Hepatocyte (in vitro differentiated cells): ENCODE measurements around the gene FBXL2. TPM values are rescaled to one million over a fixed set of nuclear protein-coding genes. Genes with fewer than 3 reads are reported as not detected.
"Not testable (repeated sequence)": the region's sequence is repeated elsewhere in the genome, so short reads cannot be mapped to it uniquely, and the experiment has no call there.

ENCODE experiments used
- DNase-seq: peaks from one replicate; pipeline ENCODE4 v3.0.0-alpha.2; 2016; ENCODE audit warnings: low spot score
- H2AFZ ChIP-seq: fragments of 200-600 bp; sonication (generic); 2 replicates; pipeline ENCODE4 v1.6.0; 2016; ENCODE audit warnings: antibody characterized with exemption, mild to moderate bottlenecking
- H3K27ac ChIP-seq: fragments of 200-600 bp; sonication (generic); 2 replicates; pipeline ENCODE4 v1.5.1; 2016; ENCODE audit warnings: mild to moderate bottlenecking
- H3K27me3 ChIP-seq: fragments of 200-600 bp; sonication (generic); 2 replicates; pipeline ENCODE4 v1.6.1; 2016
- H3K36me3 ChIP-seq: fragments of 200-600 bp; sonication (generic); replicated peaks from 2 replicates; pipeline ENCODE4 v1.5.1; 2016; ENCODE audit warnings: low read depth; ENCODE audit not compliant: insufficient read depth
- H3K4me1 ChIP-seq: fragments of 200-600 bp; sonication (generic); 2 replicates; pipeline ENCODE4 v1.5.1; 2016; ENCODE audit warnings: mild to moderate bottlenecking, moderate library complexity; ENCODE audit not compliant: insufficient read depth
- H3K4me2 ChIP-seq: fragments of 200-600 bp; sonication (generic); 2 replicates; pipeline ENCODE4 v1.6.0; 2016
- H3K4me3 ChIP-seq: fragments of 200-600 bp; sonication (generic); 2 replicates; pipeline ENCODE4 v1.5.1; 2016; ENCODE audit warnings: mild to moderate bottlenecking
- H3K79me2 ChIP-seq: fragments of 200-600 bp; sonication (generic); 2 replicates; pipeline ENCODE4 v1.6.0; 2017; ENCODE audit warnings: mild to moderate bottlenecking
- H3K9me2 ChIP-seq: fragments of 200-600 bp; sonication (generic); replicated peaks from 2 replicates; pipeline ENCODE4 v1.6.0; 2017; ENCODE audit warnings: mild to moderate bottlenecking; ENCODE audit not compliant: insufficient read depth
- H3K9me3 ChIP-seq: fragments of 200-600 bp; sonication (generic); 2 replicates; pipeline ENCODE4 v1.5.1; 2016; ENCODE audit warnings: low read depth, mild to moderate bottlenecking
- H4K20me1 ChIP-seq: fragments of 200-600 bp; sonication (generic); 2 replicates; pipeline ENCODE4 v1.6.0; 2016; ENCODE audit warnings: mild to moderate bottlenecking; ENCODE audit not compliant: insufficient read depth, poor library complexity, severe bottlenecking
- EZH2 ChIP-seq: fragments of 200-600 bp; sonication (generic); IDR thresholded peaks from 2 replicates; pipeline ENCODE4 v1.6.1; 2016; ENCODE audit warnings: antibody characterized with exemption, mild to moderate bottlenecking, borderline replicate concordance
- EZH2phosphoT487 ChIP-seq: fragments of 200-600 bp; sonication (generic); IDR thresholded peaks from one replicate; pipeline ENCODE4 v1.6.1; 2018; ENCODE audit warnings: antibody characterized with exemption, mild to moderate bottlenecking, low read depth, moderate library complexity; ENCODE audit not compliant: unreplicated experiment, severe bottlenecking
- WGBS: methylation state at CpG from one replicate; pipeline ENCODE4 v1.1.6; 2016; ENCODE audit warnings: low lambda C conversion rate; ENCODE audit errors: missing lambda C conversion rate; 5-methylcytosine and 5-hydroxymethylcytosine counted together
- polyA plus RNA-seq: library from polyadenylated mRNA; unstranded; fragments of >200 nt; fragmentation: Nextera tagmentation; extraction: Ambion mirVana; gene quantifications from 2 replicates; pipeline ENCODE4 v1.2.1, GENCODE V29; 2016
- total RNA-seq: library from RNA; depleted of rRNA; stranded (reverse); fragments of >200 nt; gene quantifications from 2 replicates; pipeline ENCODE4 v1.2.3, GENCODE V29; 2014
- TF ChIP-seq, protein P1 (sequence below): fragments of 200-600 bp; sonication (generic); IDR thresholded peaks from 2 replicates; pipeline ENCODE4 v1.5.1; 2016; ENCODE audit warnings: antibody characterized with exemption, mild to moderate bottlenecking; ENCODE audit not compliant: poor library complexity

The FBXL2 gene
- total and polyA plus RNA-seq, 2 experiments from 2014 or later, result 15.6 to 15.7 TPM

- no peak for DNase-seq
- H3K36me3 ChIP-seq, result peaks cover 21% of the 10 kb centered on the region
Observed at GRCh38 chr3:33403756-33404155, 126.5 kb downstream of the FBXL2 start.

DNA sequence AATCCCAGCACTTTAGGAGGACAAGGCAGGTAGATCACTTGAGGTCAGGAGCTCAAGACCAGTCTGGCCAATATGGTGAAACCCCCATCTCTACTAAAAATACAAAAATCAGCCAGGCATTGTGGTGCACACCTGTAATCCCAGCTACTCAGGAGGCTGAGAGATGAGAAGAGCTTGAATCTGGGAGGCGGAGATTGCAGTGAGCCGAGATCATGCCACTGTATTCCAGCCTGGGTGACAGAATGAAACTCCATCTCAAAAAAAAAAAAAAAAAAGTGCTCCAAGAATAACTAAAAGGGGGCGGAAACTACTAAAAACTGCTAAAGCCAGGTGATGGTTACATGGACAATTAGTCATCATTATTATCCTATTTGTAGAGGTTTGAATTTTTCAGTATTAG lies 133.6 kb downstream of the FBXL2 start:
- not testable (repeated sequence) for H3K27ac ChIP-seq, DNase-seq, H3K36me3 ChIP-seq, H3K4me2 ChIP-seq, H3K4me3 ChIP-seq, H3K4me1 ChIP-seq, H2AFZ ChIP-seq, H3K9me3 ChIP-seq, H3K27me3 ChIP-seq, H4K20me1 ChIP-seq, H3K9me2 ChIP-seq, H3K79me2 ChIP-seq
- 96% methylated on average over 3 of the region's 3 CpGs for WGBS

More at GRCh38 chr3:33403756-33404155, 126.5 kb downstream of the FBXL2 start:
- Histone ChIP-seq H3K4me3 (no peak overlapping the region), H3K79me2 (no peaks in the 10 kb centered on the region), H3K27ac (no peak overlapping the region), H4K20me1 (no peaks in the 10 kb centered on the region), H2AFZ (no peak overlapping the region), H3K9me3 (no peaks in the 10 kb centered on the region), H3K4me2 (no peak overlapping the region), H3K4me1 (no peaks in the 10 kb centered on the region), H3K27me3 (no peaks in the 10 kb centered on the region), H3K9me2 (no peaks in the 10 kb centered on the region)
- WGBS, result 93% methylated on average over 6 of the region's 6 CpGs
- TF ChIP-seq EZH2phosphoT487 (no peak), EZH2 (no peak)
- TF ChIP-seq, protein P1, sequence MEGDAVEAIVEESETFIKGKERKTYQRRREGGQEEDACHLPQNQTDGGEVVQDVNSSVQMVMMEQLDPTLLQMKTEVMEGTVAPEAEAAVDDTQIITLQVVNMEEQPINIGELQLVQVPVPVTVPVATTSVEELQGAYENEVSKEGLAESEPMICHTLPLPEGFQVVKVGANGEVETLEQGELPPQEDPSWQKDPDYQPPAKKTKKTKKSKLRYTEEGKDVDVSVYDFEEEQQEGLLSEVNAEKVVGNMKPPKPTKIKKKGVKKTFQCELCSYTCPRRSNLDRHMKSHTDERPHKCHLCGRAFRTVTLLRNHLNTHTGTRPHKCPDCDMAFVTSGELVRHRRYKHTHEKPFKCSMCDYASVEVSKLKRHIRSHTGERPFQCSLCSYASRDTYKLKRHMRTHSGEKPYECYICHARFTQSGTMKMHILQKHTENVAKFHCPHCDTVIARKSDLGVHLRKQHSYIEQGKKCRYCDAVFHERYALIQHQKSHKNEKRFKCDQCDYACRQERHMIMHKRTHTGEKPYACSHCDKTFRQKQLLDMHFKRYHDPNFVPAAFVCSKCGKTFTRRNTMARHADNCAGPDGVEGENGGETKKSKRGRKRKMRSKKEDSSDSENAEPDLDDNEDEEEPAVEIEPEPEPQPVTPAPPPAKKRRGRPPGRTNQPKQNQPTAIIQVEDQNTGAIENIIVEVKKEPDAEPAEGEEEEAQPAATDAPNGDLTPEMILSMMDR, result no peak

DNA sequence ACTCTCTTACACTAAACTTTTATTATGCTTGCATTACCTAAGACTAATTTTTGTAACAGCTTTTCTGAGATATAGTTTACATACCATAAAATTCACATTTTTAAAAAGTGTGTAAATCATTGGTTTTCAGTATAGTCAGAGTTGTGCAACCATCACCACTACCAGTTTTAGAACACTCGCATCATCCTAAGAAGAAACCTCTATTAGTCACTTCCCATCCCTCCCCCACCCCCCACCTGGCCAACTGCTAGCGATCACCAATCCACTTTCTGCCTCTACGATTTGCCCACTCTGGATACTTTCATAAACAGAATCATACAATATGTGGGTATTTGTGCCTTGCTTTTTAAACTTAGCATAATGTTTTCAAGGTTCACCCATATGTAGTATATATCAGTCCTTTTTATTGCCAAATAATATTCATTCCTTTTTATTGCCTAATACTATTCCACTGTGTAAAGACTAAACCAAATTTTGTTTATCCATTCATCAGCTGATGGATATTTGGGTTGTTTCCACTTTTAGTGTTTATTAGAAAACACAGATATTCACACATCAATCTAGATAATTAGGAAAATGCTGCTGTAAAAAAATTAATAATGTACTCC lies 139.9 kb downstream of the FBXL2 start:
- no peaks in the 10 kb centered on the region for H3K4me1 ChIP-seq
- peaks cover 48% of the 10 kb centered on the region for H3K79me2 ChIP-seq
- H3K36me3 ChIP-seq, result no peaks in the 10 kb centered on the region
- H3K4me3 ChIP-seq, result no peak overlapping the region
- TF ChIP-seq, protein P1, result no peak
- TF ChIP-seq EZH2phosphoT487, result no peak
- no peak for TF ChIP-seq EZH2
- H3K4me2 ChIP-seq, result no peak overlapping the region
- H2AFZ ChIP-seq, result no peak overlapping the region
- H4K20me1 ChIP-seq, result no peaks in the 10 kb centered on the region
- DNase-seq, result no peak
- H3K9me2 ChIP-seq, result no peaks in the 10 kb centered on the region
- no peaks in the 10 kb centered on the region for H3K27me3 ChIP-seq
- H3K27ac ChIP-seq, result no peak overlapping the region
- WGBS, result 96% methylated on average over 3 of the region's 3 CpGs
- no peaks in the 10 kb centered on the region for H3K9me3 ChIP-seq

DNA sequence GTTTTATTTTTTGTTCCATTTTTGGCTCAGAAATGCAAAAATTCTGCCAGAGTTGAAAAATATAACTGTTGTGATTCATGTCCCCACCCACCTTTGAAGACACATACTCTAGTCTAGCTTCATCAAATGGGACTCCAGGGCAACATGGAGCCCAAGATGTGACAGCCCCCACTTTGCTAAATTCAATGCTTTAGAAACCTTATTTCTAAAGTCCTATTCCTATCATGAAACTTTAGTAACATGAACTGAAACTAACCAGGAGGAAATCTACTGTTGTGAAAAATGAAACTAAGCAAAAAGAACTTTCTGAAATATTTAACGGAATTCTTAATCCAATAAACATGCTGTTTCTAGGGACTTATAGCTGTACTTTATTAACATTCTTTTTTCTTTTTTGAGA lies 142.7 kb downstream of the FBXL2 start:
- no peaks in the 10 kb centered on the region for H3K4me1 ChIP-seq
- TF ChIP-seq EZH2 (no peak), EZH2phosphoT487 (no peak)
- TF ChIP-seq, protein P1, result no peak
- no peaks in the 10 kb centered on the region for H3K9me3 ChIP-seq
- no peak overlapping the region for H3K27ac ChIP-seq
- no peak for DNase-seq
- H3K4me3 ChIP-seq, result no peak overlapping the region
- no peaks in the 10 kb centered on the region for H3K9me2 ChIP-seq
- H3K27me3 ChIP-seq, result no peaks in the 10 kb centered on the region
- H3K4me2 ChIP-seq, result no peak overlapping the region
- H2AFZ ChIP-seq, result no peak overlapping the region
- H3K36me3 ChIP-seq, result no peaks in the 10 kb centered on the region
- H3K79me2 ChIP-seq, result peaks cover 76% of the 10 kb centered on the region
- H4K20me1 ChIP-seq, result no peaks in the 10 kb centered on the region
- WGBS, result 96% methylated on average over 1 of the region's 1 CpG
